Ovary (tissue), 9 donors: Measurements from ENCODE around the gene RPS25. TPM values are rescaled to one million over a fixed set of nuclear protein-coding genes. Genes with fewer than 3 reads are reported as not detected.

Experiments used
- DNase-seq, 5 donors: peaks; one replicate each; pipeline ENCODE4 v3.0.0-alpha.2; 2019 to 2020
- H3K27ac ChIP-seq, 2 donors: fragments of 200-600 bp; one replicate each; pipeline versions ENCODE4 v1.5.1 to v1.8.0; 2019 to 2022
- H3K27me3 ChIP-seq: fragments of 200-600 bp; one replicate; pipeline ENCODE4 v1.8.0; 2022
- H3K36me3 ChIP-seq: fragments of 200-600 bp; sonication (generic); one replicate; pipeline ENCODE4 v1.5.1; 2019
- H3K4me1 ChIP-seq: one replicate; pipeline ENCODE4 v1.8.1; 2013; ENCODE audit warnings: mild to moderate bottlenecking, moderate library complexity; ENCODE audit not compliant: insufficient read depth
- H3K4me3 ChIP-seq: fragments of 200-600 bp; sonication (generic); one replicate; pipeline ENCODE4 v1.5.1; 2017
- H3K9me3 ChIP-seq, 2 donors: fragments of 200-600 bp in 1 of 2; sonication (generic) in 1 of 2; one replicate each; pipeline versions ENCODE4 v1.5.1 to v1.8.1; 2013 to 2019; ENCODE audit warnings: mild to moderate bottlenecking in 1 of 2, moderate library complexity in 1 of 2
- EP300 ChIP-seq: sonication (generic); formaldehyde crosslinking; IDR thresholded peaks from one replicate; pipeline ENCODE4 v1.6.1; 2017; ENCODE audit warnings: antibody characterized with exemption
- POLR2A ChIP-seq: fragments of 450-650 bp; IDR thresholded peaks from one replicate; pipeline ENCODE4 v1.6.1; 2017; ENCODE audit warnings: antibody characterized with exemption, mild to moderate bottlenecking, moderate library complexity
- WGBS, 3 donors: extraction: QIAGEN DNeasy Blood & Tissue Kit in 1 of 3; methylation state at CpG; one replicate each; pipeline versions ENCODE4 v1.1.5 to v1.1.7; 2013 to 2017; 5-methylcytosine and 5-hydroxymethylcytosine counted together
- intact Hi-C, 4 donors: fragments of 100-400 bp; cut with DNase I; formaldehyde crosslinking; loops; one replicate each; pipeline versions ENCODE4 v1.11.0 to v1.15.1; 2022 to 2023
- polyA plus RNA-seq, 2 donors: library from polyadenylated mRNA; stranded (reverse); fragments of 200-250 nt in 1 of 2; fragments of 350-450 nt in 1 of 2; fragmentation: Illumina TruSeq in 1 of 2; extraction: RNeasy Lipid Tissue Mini Kit (QIAGEN cat#74804) in 1 of 2; gene quantifications; one replicate each; pipeline ENCODE4 v1.2.3, GENCODE V29; 2013 to 2014
- total RNA-seq, 7 donors: library from RNA; depleted of rRNA in 2 of 7; stranded (reverse); fragments of >200 nt in 2 of 7; fragmentation: NEBNext Ultra II Directional in 3 of 7; extraction: Animal tissue kit (Norgen Biotek cat#: 25700) in 3 of 7; gene quantifications; one replicate each; pipeline versions ENCODE4 v1.1.0 to v1.2.4, GENCODE V29; 2016 to 2023
- TF ChIP-seq, protein P1 (sequence below), 3 donors: fragments of 450-650 bp in 2 of 3; fragments of 200-600 bp in 1 of 3; IDR thresholded peaks; one replicate each; pipeline versions ENCODE4 v1.5.1 to v1.8.0; 2016 to 2022; ENCODE audit warnings: antibody characterized with exemption in 3 of 3, mild to moderate bottlenecking in 1 of 3
- donor health status: DM: no; HTN: no; CAD: no; lungs with moderate emphysema.
- donor health status: DM: no; HTN: no; CAD: no.
- donor health status: Bipolar disorder and iron deficiency.
- donor health status: DM: yes; HTN: yes; CAD: no.
- donor health status: DM: no; HTN: no; CAD: no.
- donor health status: DM: yes; HTN: yes; CAD: no.

Gene RPS25
- total and polyA plus RNA-seq, 9 donors, result 1,999 to 7,045 (median 2,845) TPM

DNA sequence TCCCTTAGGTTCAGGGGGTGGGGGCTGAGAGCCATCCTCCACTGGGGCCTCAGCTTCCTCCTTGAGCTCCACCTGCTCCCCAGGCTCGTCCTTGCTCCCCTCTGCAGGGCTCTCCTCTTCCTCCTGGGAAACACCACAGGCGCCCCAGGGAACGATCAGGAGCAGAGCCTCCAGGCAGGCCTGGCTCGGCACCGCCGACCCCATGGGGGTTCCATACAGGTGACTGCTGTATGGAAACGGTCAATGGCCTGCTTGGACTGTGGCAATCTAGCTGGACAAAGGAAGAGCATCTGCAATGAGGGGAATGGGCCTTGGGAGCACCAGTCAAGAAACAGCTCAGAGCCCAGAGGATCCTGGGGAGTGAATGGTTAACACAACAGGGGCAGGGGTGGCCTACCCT is 30.9 kb upstream of the RPS25 start:
- TF ChIP-seq, protein P1, sequence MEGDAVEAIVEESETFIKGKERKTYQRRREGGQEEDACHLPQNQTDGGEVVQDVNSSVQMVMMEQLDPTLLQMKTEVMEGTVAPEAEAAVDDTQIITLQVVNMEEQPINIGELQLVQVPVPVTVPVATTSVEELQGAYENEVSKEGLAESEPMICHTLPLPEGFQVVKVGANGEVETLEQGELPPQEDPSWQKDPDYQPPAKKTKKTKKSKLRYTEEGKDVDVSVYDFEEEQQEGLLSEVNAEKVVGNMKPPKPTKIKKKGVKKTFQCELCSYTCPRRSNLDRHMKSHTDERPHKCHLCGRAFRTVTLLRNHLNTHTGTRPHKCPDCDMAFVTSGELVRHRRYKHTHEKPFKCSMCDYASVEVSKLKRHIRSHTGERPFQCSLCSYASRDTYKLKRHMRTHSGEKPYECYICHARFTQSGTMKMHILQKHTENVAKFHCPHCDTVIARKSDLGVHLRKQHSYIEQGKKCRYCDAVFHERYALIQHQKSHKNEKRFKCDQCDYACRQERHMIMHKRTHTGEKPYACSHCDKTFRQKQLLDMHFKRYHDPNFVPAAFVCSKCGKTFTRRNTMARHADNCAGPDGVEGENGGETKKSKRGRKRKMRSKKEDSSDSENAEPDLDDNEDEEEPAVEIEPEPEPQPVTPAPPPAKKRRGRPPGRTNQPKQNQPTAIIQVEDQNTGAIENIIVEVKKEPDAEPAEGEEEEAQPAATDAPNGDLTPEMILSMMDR (IDR thresholded peaks at IDR 0.05), result no peak
- no peak for TF ChIP-seq EP300
- TF ChIP-seq POLR2A, result no peak
- Histone ChIP-seq H3K27me3 (no peaks in the 10 kb centered on the region), H3K9me3 (no peaks in the 10 kb centered on the region), H3K4me1 (no peaks in the 10 kb centered on the region), H3K36me3 (no peaks in the 10 kb centered on the region), H3K4me3 (no peak overlapping the region), H3K27ac (no peak overlapping the region)
- no peak for DNase-seq
- WGBS, 3 donors, result 90% methylated on average over 7 of the region's 7 CpGs
- intact Hi-C loops, result no loop called here

DNA sequence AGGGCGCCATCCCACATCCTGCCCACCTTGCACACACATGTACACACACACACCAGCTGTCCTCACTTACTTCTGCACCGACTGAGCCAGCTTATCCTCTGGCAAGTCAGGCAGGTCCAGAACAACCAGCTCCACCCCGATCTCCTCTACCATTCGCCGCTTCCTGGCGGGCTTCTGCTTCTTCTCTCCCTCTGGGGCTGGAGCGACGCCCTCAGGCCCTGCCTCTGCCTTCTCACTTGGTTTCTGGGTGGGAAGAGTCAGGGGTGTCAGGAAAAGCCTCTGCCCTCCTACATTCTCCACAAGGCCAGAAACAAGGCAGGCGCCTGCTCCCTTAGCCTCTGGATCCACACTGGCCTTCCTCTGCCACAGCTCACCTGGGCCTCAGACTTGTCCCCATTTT is 30.5 kb upstream of the RPS25 start:
- Histone ChIP-seq H3K9me3 (no peaks in the 10 kb centered on the region), H3K27ac (no peak overlapping the region), H3K4me3 (no peak overlapping the region), H3K27me3 (no peaks in the 10 kb centered on the region), H3K4me1 (no peaks in the 10 kb centered on the region), H3K36me3 (no peaks in the 10 kb centered on the region)
- intact Hi-C loops, result no loop called here
- WGBS, 3 donors, result 91 to 92% (median 92%) methylated on average over 9 of the region's 9 CpGs
- TF ChIP-seq, protein P1 (IDR thresholded peaks at IDR 0.05), result no peak
- TF ChIP-seq EP300 (no peak), POLR2A (no peak)
- DNase-seq, result no peak

DNA sequence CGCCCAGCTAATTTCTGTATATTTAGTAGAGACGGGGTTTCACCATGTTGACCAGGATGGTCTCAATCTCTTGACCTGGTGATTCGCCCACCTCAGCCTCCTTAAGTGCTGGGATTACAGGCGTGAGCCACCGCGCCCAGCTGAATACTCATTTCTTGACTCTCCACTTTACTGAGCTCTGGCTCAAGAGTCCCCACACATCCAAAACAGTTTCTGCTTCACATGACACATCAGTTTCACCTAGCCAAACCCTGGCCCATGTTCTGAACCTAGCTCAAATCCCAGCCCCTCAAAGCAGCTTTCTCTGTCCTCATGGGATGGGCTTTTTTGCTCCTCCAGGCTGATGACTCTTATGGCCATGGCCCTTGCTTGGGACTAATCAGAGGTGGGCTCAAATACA is 29.1 kb upstream of the RPS25 start:
- no peaks in the 10 kb centered on the region for H3K9me3 ChIP-seq
- intact Hi-C loops, result no loop called here
- no peak for DNase-seq
- no peak for TF ChIP-seq POLR2A
- no peak for TF ChIP-seq EP300
- TF ChIP-seq, protein P1 (IDR thresholded peaks at IDR 0.05), result no peak
- H3K27me3 ChIP-seq, result no peaks in the 10 kb centered on the region
- H3K36me3 ChIP-seq, result no peaks in the 10 kb centered on the region
- no peaks in the 10 kb centered on the region for H3K4me1 ChIP-seq
- no peak overlapping the region for H3K27ac ChIP-seq
- 94 to 98% (median 97%) methylated on average over 6 of the region's 6 CpGs for WGBS, 3 donors
- no peak overlapping the region for H3K4me3 ChIP-seq

DNA sequence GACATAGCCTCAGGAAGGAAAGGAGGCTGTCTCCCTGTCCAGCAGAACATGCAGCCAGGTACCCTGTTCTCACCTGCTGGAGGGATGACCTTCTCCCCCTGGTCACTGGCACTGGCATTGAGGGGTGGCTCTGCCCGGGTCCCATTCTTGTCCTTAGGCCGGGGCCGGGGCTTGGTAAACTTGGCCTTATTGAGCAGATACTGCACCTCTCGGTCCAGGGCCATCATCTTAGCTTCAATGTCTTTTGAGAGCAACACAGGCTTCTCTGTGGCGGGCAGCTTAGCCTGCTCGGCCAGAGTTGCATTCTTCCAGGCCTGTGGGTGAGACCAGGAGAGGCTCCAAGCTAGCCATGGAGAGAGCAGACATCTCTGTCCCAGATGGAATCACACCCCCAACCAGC is 28.3 kb upstream of the RPS25 start:
- H3K9me3 ChIP-seq, result no peaks in the 10 kb centered on the region
- no peak for DNase-seq
- H3K36me3 ChIP-seq, result no peaks in the 10 kb centered on the region
- no peak overlapping the region for H3K27ac ChIP-seq
- intact Hi-C loops, result no loop called here
- no peaks in the 10 kb centered on the region for H3K4me1 ChIP-seq
- WGBS, 3 donors, result 88 to 94% (median 93%) methylated on average over 6 of the region's 6 CpGs
- H3K4me3 ChIP-seq, result no peak overlapping the region
- no peaks in the 10 kb centered on the region for H3K27me3 ChIP-seq
- TF ChIP-seq EP300, result no peak
- TF ChIP-seq, protein P1 (IDR thresholded peaks at IDR 0.05), result no peak
- no peak for TF ChIP-seq POLR2A

DNA sequence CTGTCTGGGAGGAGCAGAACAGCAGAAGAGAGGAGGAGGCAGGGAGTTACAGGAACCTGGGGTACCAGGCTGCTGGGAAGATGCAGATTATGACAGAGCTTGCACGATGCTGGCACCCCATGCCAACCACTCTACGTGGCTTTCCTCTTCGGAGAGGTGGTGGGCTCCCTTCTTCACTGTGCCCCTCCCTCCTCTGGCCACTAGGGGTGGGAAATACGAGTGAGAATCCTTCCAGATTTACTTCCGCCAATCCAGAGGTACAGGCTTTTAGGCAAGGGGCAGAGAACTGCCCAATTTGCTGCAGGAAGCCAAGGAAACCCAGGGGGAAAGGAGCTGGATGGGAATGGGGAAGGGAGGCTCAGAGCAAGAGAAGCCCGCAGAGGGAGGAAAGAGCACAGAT is 26.6 kb upstream of the RPS25 start:
- no peaks in the 10 kb centered on the region for H3K9me3 ChIP-seq
- intact Hi-C loops, result no loop called here
- no peaks in the 10 kb centered on the region for H3K27me3 ChIP-seq
- no peak overlapping the region for H3K4me3 ChIP-seq
- H3K27ac ChIP-seq, result no peak overlapping the region
- H3K4me1 ChIP-seq, result no peaks in the 10 kb centered on the region
- H3K36me3 ChIP-seq, result no peaks in the 10 kb centered on the region
- TF ChIP-seq POLR2A (no peak), EP300 (no peak)
- TF ChIP-seq, protein P1 (IDR thresholded peaks at IDR 0.05), result no peak
- DNase-seq, result no peak
- WGBS, 3 donors, result 62 to 70% (median 68%) methylated on average over 6 of the region's 6 CpGs
